ENCODE measurements around the gene PSMG4. TPM values are rescaled to one million over a fixed set of nuclear protein-coding genes. Genes with fewer than 3 reads are reported as not detected.

The PSMG4 gene
- total and polyA plus RNA-seq, 8 donors, result 4.0 to 92.7 (median 27.4) TPM

- WGBS, 5 donors, result 85 to 92% (median 85%) methylated on average over 13 to 14 of the region's 14 CpGs
- TF ChIP-seq, protein P1, sequence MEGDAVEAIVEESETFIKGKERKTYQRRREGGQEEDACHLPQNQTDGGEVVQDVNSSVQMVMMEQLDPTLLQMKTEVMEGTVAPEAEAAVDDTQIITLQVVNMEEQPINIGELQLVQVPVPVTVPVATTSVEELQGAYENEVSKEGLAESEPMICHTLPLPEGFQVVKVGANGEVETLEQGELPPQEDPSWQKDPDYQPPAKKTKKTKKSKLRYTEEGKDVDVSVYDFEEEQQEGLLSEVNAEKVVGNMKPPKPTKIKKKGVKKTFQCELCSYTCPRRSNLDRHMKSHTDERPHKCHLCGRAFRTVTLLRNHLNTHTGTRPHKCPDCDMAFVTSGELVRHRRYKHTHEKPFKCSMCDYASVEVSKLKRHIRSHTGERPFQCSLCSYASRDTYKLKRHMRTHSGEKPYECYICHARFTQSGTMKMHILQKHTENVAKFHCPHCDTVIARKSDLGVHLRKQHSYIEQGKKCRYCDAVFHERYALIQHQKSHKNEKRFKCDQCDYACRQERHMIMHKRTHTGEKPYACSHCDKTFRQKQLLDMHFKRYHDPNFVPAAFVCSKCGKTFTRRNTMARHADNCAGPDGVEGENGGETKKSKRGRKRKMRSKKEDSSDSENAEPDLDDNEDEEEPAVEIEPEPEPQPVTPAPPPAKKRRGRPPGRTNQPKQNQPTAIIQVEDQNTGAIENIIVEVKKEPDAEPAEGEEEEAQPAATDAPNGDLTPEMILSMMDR (IDR thresholded peaks at IDR 0.05), result no peak
- TF ChIP-seq POLR2A (IDR thresholded peaks at IDR 0.05), result no peak
- no peak for TF ChIP-seq POLR2AphosphoS5 (IDR thresholded peaks at IDR 0.05)
- TF ChIP-seq EP300 (IDR thresholded peaks at IDR 0.05), result no peak
- Histone ChIP-seq H3K36me3 (peaks cover 11 to 72% (median 61%) of the 10 kb centered on the region in 4 donors), H3K9me3 (no peaks in the 10 kb centered on the region), H3K4me3 (no peak overlapping the region), H3K27me3 (no peaks in the 10 kb centered on the region), H3K27ac (peak overlapping the region in 2 of 5 donors; percentile 53 to 62), H3K4me1 (peaks cover 0 to 28% (median 12%) of the 10 kb centered on the region in 4 donors)
- intact Hi-C loops (cut with DNase I; ENCODE audit: low total_unique reads), result no loop called here
- DNase-seq, result no peak
Measured at GRCh38 chr6:3280866-3281465, 22.2 kb downstream of the PSMG4 start.

- Histone ChIP-seq H3K9me3 (no peaks in the 10 kb centered on the region), H3K27me3 (no peaks in the 10 kb centered on the region), H3K27ac (peak overlapping the region in 4 of 5 donors; percentile 8 to 62 (median 57)), H3K4me3 (no peak overlapping the region), H3K36me3 (peaks cover 11 to 73% (median 60%) of the 10 kb centered on the region in 4 donors), H3K4me1 (peaks cover 0 to 28% (median 12%) of the 10 kb centered on the region in 4 donors)
- WGBS, 5 donors, result 46 to 69% (median 61%) methylated on average over 13 of the region's 13 CpGs
- intact Hi-C loops (cut with DNase I; ENCODE audit: low total_unique reads), result no loop called here
- DNase-seq, result peak in 1 of 2 donors; percentile 51
- TF ChIP-seq, protein P1 (IDR thresholded peaks at IDR 0.05), result no peak
- TF ChIP-seq POLR2AphosphoS5 (IDR thresholded peaks at IDR 0.05), result peak in 1 of 3 donors; percentile 13
- TF ChIP-seq POLR2A (IDR thresholded peaks at IDR 0.05), result no peak
- TF ChIP-seq EP300 (IDR thresholded peaks at IDR 0.05), result no peak
Measured at GRCh38 chr6:3281631-3282475, 23.1 kb downstream of the PSMG4 start.

DNA sequence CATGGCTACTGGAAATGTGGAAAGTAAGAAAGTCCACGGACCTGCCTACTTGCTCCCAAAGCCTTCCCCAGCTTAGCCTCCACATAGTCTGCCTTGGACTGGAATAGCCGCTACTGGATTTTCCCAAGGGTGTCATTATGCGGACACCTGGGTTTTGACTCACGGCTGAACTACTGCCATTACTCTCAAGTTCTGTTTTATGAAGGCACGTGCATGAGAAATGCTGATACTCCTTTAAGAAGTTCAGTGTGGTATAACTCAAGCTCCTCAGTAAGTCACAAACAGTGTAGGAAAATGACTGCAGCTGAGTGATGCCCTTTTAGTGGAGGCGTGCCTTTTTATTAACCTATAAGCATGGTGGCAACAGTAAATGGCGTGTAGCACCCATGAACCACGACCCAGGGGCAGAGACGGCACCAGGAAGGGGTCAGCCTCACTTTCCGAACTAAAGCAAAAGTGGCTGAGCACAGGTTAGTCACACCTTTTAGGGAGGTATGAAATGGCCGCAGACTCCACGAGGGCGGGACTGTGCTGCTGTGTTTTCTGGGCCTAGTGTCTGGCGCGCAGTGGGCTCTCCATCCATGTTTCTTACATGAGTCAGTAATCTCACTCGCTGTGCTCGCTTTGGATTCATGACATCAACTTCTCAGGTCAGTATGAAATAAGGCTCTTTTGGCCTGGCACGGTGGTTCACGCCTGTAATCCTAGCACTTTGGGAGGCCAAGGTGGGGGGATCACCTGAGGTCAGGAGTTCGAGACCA, 23.9 kb downstream of the PSMG4 start:
- TF ChIP-seq, protein P1 (IDR thresholded peaks at IDR 0.05), result no peak
- no peak for TF ChIP-seq POLR2A (IDR thresholded peaks at IDR 0.05)
- TF ChIP-seq POLR2AphosphoS5 (IDR thresholded peaks at IDR 0.05), result no peak
- no peak for TF ChIP-seq EP300 (IDR thresholded peaks at IDR 0.05)
- H3K9me3 ChIP-seq, result no peaks in the 10 kb centered on the region
- peaks cover 0 to 28% (median 12%) of the 10 kb centered on the region in 4 donors for H3K4me1 ChIP-seq
- H3K27ac ChIP-seq, result peak overlapping the region in 4 of 5 donors; percentile 8 to 62 (median 57)
- no peak overlapping the region for H3K4me3 ChIP-seq
- H3K36me3 ChIP-seq, result peaks cover 11 to 71% (median 58%) of the 10 kb centered on the region in 4 donors
- WGBS, 5 donors, result 88 to 92% (median 90%) methylated on average over 20 of the region's 20 CpGs
- H3K27me3 ChIP-seq, result no peaks in the 10 kb centered on the region
- intact Hi-C loops (cut with DNase I; ENCODE audit: low total_unique reads), result no loop called here
- no peak for DNase-seq

GRCh38 chr6:3283241-3283640, 24.5 kb downstream of the PSMG4 start:
- no peaks in the 10 kb centered on the region for H3K9me3 ChIP-seq
- no peak for DNase-seq
- no peak overlapping the region for H3K27ac ChIP-seq
- TF ChIP-seq, protein P1 (IDR thresholded peaks at IDR 0.05), result no peak
- TF ChIP-seq POLR2AphosphoS5 (IDR thresholded peaks at IDR 0.05) (no peak), EP300 (IDR thresholded peaks at IDR 0.05) (no peak), POLR2A (IDR thresholded peaks at IDR 0.05) (no peak)
- peaks cover 0 to 28% (median 13%) of the 10 kb centered on the region in 4 donors for H3K4me1 ChIP-seq
- intact Hi-C loops (cut with DNase I; ENCODE audit: low total_unique reads), result no loop called here
- H3K36me3 ChIP-seq, result peaks cover 11 to 71% (median 57%) of the 10 kb centered on the region in 4 donors
- no peak overlapping the region for H3K4me3 ChIP-seq
- no peaks in the 10 kb centered on the region for H3K27me3 ChIP-seq
- WGBS, 5 donors, result 83 to 94% (median 92%) methylated on average over 10 of the region's 10 CpGs

All from stomach (tissue), 9 donors.